ENCODE measurements around the gene TPCN2. TPM values are rescaled to one million over a fixed set of nuclear protein-coding genes. Genes with fewer than 3 reads are reported as not detected.

Gene TPCN2
- polyA plus RNA-seq, 1 donor from 2014 or later, result 14.2 TPM

DNA sequence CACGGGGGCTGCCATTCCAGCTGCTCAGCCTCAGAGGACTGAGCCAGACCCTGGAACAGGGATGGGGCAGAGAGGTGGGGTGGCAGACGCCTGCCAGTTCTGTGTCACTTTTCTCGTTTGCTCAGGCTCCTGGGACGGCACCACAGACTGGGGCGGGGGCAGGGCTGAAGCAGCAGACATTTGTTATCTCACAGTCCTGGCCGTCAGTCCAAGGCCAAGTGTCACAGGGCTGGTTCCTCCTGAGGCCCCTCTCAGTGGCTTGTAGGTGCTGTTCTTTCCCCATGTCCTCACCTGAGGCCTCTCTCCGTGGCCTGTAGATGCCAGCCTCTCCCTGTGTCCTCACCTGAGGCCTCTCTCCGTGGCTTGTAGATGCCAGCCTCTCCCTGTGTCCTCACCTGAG is 24.7 kb downstream of the TPCN2 start:
- no peak overlapping the region for H2AFZ ChIP-seq (ENCODE audit: low read depth, low read length)
- no peaks in the 10 kb centered on the region for H3K36me3 ChIP-seq (ENCODE audit: insufficient read depth, low read length)
- no peaks in the 10 kb centered on the region for H3K27me3 ChIP-seq (ENCODE audit: insufficient read depth, low read depth, low read length)
- no peak for TF ChIP-seq CTCF (IDR thresholded peaks at IDR 0.05; ENCODE audit: poor library complexity, severe bottlenecking)
- no peak for TF ChIP-seq RAD21 (conservative IDR thresholded peaks at IDR 0.05)
- no peak for TF ChIP-seq MXI1 (conservative IDR thresholded peaks at IDR 0.05; ENCODE audit: poor library complexity, severe bottlenecking)
- no peak for TF ChIP-seq EP300 (conservative IDR thresholded peaks at IDR 0.05; ENCODE audit: poor library complexity, severe bottlenecking)
- no peak for TF ChIP-seq POLR2AphosphoS5 (IDR thresholded peaks at IDR 0.05)
- TF ChIP-seq, protein P1, sequence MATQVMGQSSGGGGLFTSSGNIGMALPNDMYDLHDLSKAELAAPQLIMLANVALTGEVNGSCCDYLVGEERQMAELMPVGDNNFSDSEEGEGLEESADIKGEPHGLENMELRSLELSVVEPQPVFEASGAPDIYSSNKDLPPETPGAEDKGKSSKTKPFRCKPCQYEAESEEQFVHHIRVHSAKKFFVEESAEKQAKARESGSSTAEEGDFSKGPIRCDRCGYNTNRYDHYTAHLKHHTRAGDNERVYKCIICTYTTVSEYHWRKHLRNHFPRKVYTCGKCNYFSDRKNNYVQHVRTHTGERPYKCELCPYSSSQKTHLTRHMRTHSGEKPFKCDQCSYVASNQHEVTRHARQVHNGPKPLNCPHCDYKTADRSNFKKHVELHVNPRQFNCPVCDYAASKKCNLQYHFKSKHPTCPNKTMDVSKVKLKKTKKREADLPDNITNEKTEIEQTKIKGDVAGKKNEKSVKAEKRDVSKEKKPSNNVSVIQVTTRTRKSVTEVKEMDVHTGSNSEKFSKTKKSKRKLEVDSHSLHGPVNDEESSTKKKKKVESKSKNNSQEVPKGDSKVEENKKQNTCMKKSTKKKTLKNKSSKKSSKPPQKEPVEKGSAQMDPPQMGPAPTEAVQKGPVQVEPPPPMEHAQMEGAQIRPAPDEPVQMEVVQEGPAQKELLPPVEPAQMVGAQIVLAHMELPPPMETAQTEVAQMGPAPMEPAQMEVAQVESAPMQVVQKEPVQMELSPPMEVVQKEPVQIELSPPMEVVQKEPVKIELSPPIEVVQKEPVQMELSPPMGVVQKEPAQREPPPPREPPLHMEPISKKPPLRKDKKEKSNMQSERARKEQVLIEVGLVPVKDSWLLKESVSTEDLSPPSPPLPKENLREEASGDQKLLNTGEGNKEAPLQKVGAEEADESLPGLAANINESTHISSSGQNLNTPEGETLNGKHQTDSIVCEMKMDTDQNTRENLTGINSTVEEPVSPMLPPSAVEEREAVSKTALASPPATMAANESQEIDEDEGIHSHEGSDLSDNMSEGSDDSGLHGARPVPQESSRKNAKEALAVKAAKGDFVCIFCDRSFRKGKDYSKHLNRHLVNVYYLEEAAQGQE (IDR thresholded peaks at IDR 0.05; ENCODE audit: borderline replicate concordance), result no peak
- TF ChIP-seq SMC3 (conservative IDR thresholded peaks at IDR 0.05; ENCODE audit: poor library complexity), result no peak
- TF ChIP-seq EZH2 (IDR thresholded peaks at IDR 0.05; ENCODE audit: borderline replicate concordance, insufficient read depth, low read length, poor library complexity, severe bottlenecking), result no peak
- no peak for TF ChIP-seq TAF1 (IDR thresholded peaks at IDR 0.05; ENCODE audit: low read depth)
- H3K4me2 ChIP-seq (ENCODE audit: low read length), result no peak overlapping the region
- no peaks in the 10 kb centered on the region for H3K9me3 ChIP-seq (ENCODE audit: low read length)
- H3K4me3 ChIP-seq (ENCODE audit: low read length), result no peak overlapping the region
- H3K79me2 ChIP-seq (replicated peaks; ENCODE audit: insufficient read depth, low read length), result no peaks in the 10 kb centered on the region
- no peaks in the 10 kb centered on the region for H3F3A ChIP-seq (ENCODE audit: insufficient read depth, low read length, poor library complexity, severe bottlenecking)
- no peak overlapping the region for H3K9ac ChIP-seq (ENCODE audit: low read length)
- no peak overlapping the region for H3K27ac ChIP-seq (ENCODE audit: low read length)
- no peaks in the 10 kb centered on the region for H3K9me2 ChIP-seq (ENCODE audit: insufficient read depth, low read length)
- H4K20me1 ChIP-seq (ENCODE audit: insufficient read depth), result no peaks in the 10 kb centered on the region

DNA sequence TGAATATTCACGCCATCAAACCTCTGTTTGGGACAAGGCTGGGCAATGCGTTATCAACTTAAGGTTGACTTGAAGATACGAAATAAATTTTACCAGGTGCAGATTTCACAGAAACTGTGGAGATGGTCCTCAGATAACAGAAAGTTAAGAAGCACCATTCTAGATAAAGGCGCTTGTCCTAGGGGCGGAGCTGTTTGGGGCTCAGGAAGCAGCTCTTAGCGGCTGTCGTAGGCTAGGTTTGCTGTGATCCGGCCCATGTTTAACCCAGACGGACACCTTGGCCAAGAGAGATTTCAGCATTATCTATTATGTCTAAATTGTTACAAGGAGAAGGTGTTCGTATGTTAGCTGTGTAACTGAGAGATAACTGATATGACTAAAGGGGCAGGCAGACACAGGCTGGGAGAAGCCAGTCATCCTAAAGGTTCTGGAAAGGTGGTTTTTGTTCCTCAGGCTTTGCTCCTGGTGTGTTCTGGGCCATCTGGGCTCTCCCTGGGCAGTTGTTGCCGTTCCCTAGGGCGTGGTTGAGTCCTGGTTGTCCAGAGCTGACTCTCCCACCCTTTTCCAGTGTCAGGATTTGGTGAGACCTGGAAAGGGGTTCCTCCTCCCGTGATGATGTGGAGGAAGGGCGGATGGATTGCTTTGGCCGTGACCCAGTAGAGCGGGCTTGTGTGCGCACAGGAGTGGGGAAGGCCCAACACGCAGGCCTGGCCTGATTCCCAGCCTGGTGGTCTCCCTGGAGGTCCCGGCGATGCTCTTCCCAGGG is 25.8 kb downstream of the TPCN2 start:
- TF ChIP-seq SMC3 (conservative IDR thresholded peaks at IDR 0.05; ENCODE audit: poor library complexity) (no peak), POLR2AphosphoS5 (IDR thresholded peaks at IDR 0.05) (no peak), EP300 (conservative IDR thresholded peaks at IDR 0.05; ENCODE audit: poor library complexity, severe bottlenecking) (no peak), CTCF (IDR thresholded peaks at IDR 0.05; ENCODE audit: poor library complexity, severe bottlenecking) (no peak), MXI1 (conservative IDR thresholded peaks at IDR 0.05; ENCODE audit: poor library complexity, severe bottlenecking) (no peak), TAF1 (IDR thresholded peaks at IDR 0.05; ENCODE audit: low read depth) (no peak), RAD21 (conservative IDR thresholded peaks at IDR 0.05) (no peak), EZH2 (IDR thresholded peaks at IDR 0.05; ENCODE audit: borderline replicate concordance, insufficient read depth, low read length, poor library complexity, severe bottlenecking) (no peak)
- TF ChIP-seq, protein P1 (IDR thresholded peaks at IDR 0.05; ENCODE audit: borderline replicate concordance), result no peak

More for the DNA sequence above, 25.8 kb downstream of the TPCN2 start:
- Histone ChIP-seq H3K9me2 (ENCODE audit: insufficient read depth, low read length) (no peaks in the 10 kb centered on the region), H3F3A (ENCODE audit: insufficient read depth, low read length, poor library complexity, severe bottlenecking) (no peaks in the 10 kb centered on the region), H3K27ac (ENCODE audit: low read length) (no peak overlapping the region), H3K36me3 (ENCODE audit: insufficient read depth, low read length) (no peaks in the 10 kb centered on the region), H3K27me3 (ENCODE audit: insufficient read depth, low read depth, low read length) (no peaks in the 10 kb centered on the region), H3K4me2 (ENCODE audit: low read length) (no peak overlapping the region), H3K9ac (ENCODE audit: low read length) (no peak overlapping the region), H2AFZ (ENCODE audit: low read depth, low read length) (no peak overlapping the region), H3K9me3 (ENCODE audit: low read length) (no peaks in the 10 kb centered on the region), H4K20me1 (ENCODE audit: insufficient read depth) (no peaks in the 10 kb centered on the region), H3K79me2 (replicated peaks; ENCODE audit: insufficient read depth, low read length) (no peaks in the 10 kb centered on the region), H3K4me3 (ENCODE audit: low read length) (no peak overlapping the region)

Data from neural cell (in vitro differentiated cells).